RWPE2 (cell line): ENCODE results near the gene PDSS2.
"Not testable (repeated sequence)": the region's sequence is repeated elsewhere in the genome, so short reads cannot be mapped to it uniquely, and the experiment has no call there.

Experiments
- ATAC-seq: fragments of 200-7000 bp; cut with Tn5 transposase; 3 replicates; pipeline ENCODE4 v1.9.1; 2021; ENCODE audit warnings: low read depth
- DNase-seq: peaks from one replicate; pipeline ENCODE4 v3.0.0-alpha.2; 2020; ENCODE audit warnings: low spot score
- H3K27ac ChIP-seq: fragments of 450-650 bp; 2 replicates; pipeline ENCODE4 v1.5.1; 2017; ENCODE audit warnings: mild to moderate bottlenecking; ENCODE audit not compliant: poor library complexity, severe bottlenecking
- H3K27me3 ChIP-seq: fragments of 250-450 bp; sonication (Bioruptor Pico); 2 replicates; pipeline ENCODE4 v1.5.1; 2021; ENCODE audit warnings: mild to moderate bottlenecking, moderate library complexity; ENCODE audit not compliant: insufficient read depth, poor library complexity, severe bottlenecking
- H3K36me3 ChIP-seq: fragments of 250-450 bp; sonication (Bioruptor Pico); 2 replicates; pipeline ENCODE4 v1.5.1; 2020; ENCODE audit warnings: low read depth, mild to moderate bottlenecking, moderate library complexity
- H3K4me1 ChIP-seq: fragments of 250-450 bp; sonication (Bioruptor Pico); 2 replicates; pipeline ENCODE4 v1.5.1; 2021; ENCODE audit warnings: mild to moderate bottlenecking, moderate library complexity; ENCODE audit not compliant: insufficient read depth, poor library complexity, severe bottlenecking
- H3K4me3 ChIP-seq: fragments of 250-450 bp; sonication (Bioruptor Pico); 2 replicates; pipeline ENCODE4 v1.5.1; 2021; ENCODE audit warnings: mild to moderate bottlenecking, moderate library complexity; ENCODE audit not compliant: severe bottlenecking
- H3K9me3 ChIP-seq: fragments of 250-450 bp; sonication (Bioruptor Pico); 2 replicates; pipeline ENCODE4 v1.5.1; 2021; ENCODE audit warnings: mild to moderate bottlenecking, moderate library complexity; ENCODE audit not compliant: severe bottlenecking
- TF ChIP-seq, protein P1 (sequence below): fragments of 450-650 bp; IDR thresholded peaks from one replicate; pipeline ENCODE4 v1.5.1; 2017; ENCODE audit warnings: mild to moderate bottlenecking, moderate library complexity; ENCODE audit not compliant: poor library complexity, severe bottlenecking

The PDSS2 gene

GRCh38 chr6:107121964-107122495 is 337.3 kb downstream of the PDSS2 start:
- no peaks in the 10 kb centered on the region for H3K9me3 ChIP-seq
- no peaks in the 10 kb centered on the region for H3K4me1 ChIP-seq
- no peaks in the 10 kb centered on the region for H3K27me3 ChIP-seq
- TF ChIP-seq, protein P1, sequence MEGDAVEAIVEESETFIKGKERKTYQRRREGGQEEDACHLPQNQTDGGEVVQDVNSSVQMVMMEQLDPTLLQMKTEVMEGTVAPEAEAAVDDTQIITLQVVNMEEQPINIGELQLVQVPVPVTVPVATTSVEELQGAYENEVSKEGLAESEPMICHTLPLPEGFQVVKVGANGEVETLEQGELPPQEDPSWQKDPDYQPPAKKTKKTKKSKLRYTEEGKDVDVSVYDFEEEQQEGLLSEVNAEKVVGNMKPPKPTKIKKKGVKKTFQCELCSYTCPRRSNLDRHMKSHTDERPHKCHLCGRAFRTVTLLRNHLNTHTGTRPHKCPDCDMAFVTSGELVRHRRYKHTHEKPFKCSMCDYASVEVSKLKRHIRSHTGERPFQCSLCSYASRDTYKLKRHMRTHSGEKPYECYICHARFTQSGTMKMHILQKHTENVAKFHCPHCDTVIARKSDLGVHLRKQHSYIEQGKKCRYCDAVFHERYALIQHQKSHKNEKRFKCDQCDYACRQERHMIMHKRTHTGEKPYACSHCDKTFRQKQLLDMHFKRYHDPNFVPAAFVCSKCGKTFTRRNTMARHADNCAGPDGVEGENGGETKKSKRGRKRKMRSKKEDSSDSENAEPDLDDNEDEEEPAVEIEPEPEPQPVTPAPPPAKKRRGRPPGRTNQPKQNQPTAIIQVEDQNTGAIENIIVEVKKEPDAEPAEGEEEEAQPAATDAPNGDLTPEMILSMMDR: no peak
- no peak overlapping the region for H3K27ac ChIP-seq
- DNase-seq (no peak), ATAC-seq (no peak)
- H3K4me3 ChIP-seq: no peak overlapping the region
- H3K36me3 ChIP-seq: no peaks in the 10 kb centered on the region

- H3K9me3 ChIP-seq: no peaks in the 10 kb centered on the region
- no peaks in the 10 kb centered on the region for H3K27me3 ChIP-seq
- H3K4me1 ChIP-seq: peaks cover 1% of the 10 kb centered on the region
- DNase-seq: no peak
- TF ChIP-seq, protein P1: no peak
- ATAC-seq: no peak
- no peak overlapping the region for H3K27ac ChIP-seq
- no peak overlapping the region for H3K4me3 ChIP-seq
- H3K36me3 ChIP-seq: no peaks in the 10 kb centered on the region
Measured at GRCh38 chr6:107121266-107121665, 338.1 kb downstream of the PDSS2 start.

- Histone ChIP-seq H3K27me3 (no peaks in the 10 kb centered on the region), H3K4me1 (peaks cover 4% of the 10 kb centered on the region), H3K4me3 (no peak overlapping the region), H3K27ac (no peak overlapping the region), H3K36me3 (no peaks in the 10 kb centered on the region), H3K9me3 (no peaks in the 10 kb centered on the region)
- DNase-seq (no peak), ATAC-seq (no peak)
- TF ChIP-seq, protein P1: no peak
Measured at GRCh38 chr6:107120404-107120803, 339.0 kb downstream of the PDSS2 start.

- H3K36me3 ChIP-seq: no peaks in the 10 kb centered on the region
- no peak overlapping the region for H3K4me3 ChIP-seq
- peaks cover 4% of the 10 kb centered on the region for H3K4me1 ChIP-seq
- no peaks in the 10 kb centered on the region for H3K27me3 ChIP-seq
- no peaks in the 10 kb centered on the region for H3K9me3 ChIP-seq
- TF ChIP-seq, protein P1: no peak
- no peak for ATAC-seq
- no peak overlapping the region for H3K27ac ChIP-seq
- no peak for DNase-seq
Measured at GRCh38 chr6:107118976-107119375, 340.4 kb downstream of the PDSS2 start.

- not testable (repeated sequence) for H3K36me3 ChIP-seq, H3K27me3 ChIP-seq, ATAC-seq, H3K4me1 ChIP-seq, H3K4me3 ChIP-seq, H3K9me3 ChIP-seq, H3K27ac ChIP-seq, DNase-seq
Measured at GRCh38 chr6:107118540-107118939, 340.8 kb downstream of the PDSS2 start.
